ENCODE results near the gene PRAME.
"Not testable (repeated sequence)": the region's sequence is repeated elsewhere in the genome, so short reads cannot be mapped to it uniquely, and the experiment has no call there.

Gene PRAME

DNA sequence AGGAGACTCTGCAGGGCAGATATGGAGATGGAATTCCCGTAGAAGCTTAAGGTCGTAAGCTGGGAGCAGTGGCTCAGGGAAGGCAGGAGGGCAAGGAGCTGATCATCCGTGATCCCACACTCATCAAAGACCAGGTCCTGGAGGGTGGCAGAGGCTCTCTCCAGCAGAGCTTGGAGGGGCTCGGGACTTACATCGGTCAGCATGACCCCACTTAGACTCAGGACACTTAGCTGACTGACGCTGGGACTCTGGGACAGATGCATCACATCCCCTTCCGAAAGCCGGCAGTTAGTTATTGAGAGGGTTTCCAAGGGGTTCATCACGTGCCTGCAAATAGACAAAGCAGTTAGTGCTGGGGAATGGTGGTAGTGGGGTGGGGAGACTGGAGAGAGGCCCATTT, 10.7 kb downstream of the PRAME start:
- no peaks in the 10 kb centered on the region for H3K9me3 Mint-ChIP-seq
- ATAC-seq (no peak), DNase-seq (no peak)
- H3K27ac Mint-ChIP-seq, result no peak overlapping the region
- no peak overlapping the region for H3K4me3 Mint-ChIP-seq
- no peaks in the 10 kb centered on the region for H3K36me3 Mint-ChIP-seq (ENCODE audit: low read depth)
- H3K4me1 Mint-ChIP-seq, result no peaks in the 10 kb centered on the region
- H3K27me3 Mint-ChIP-seq, result no peaks in the 10 kb centered on the region

GRCh38 chr22:22547692-22548300, 11.3 kb downstream of the PRAME start:
- no peak for ATAC-seq
- Mint-ChIP-seq H3K4me1 (no peaks in the 10 kb centered on the region), H3K36me3 (ENCODE audit: low read depth) (no peaks in the 10 kb centered on the region), H3K27ac (no peak overlapping the region), H3K9me3 (no peaks in the 10 kb centered on the region), H3K4me3 (no peak overlapping the region), H3K27me3 (no peaks in the 10 kb centered on the region)
- DNase-seq, result no peak

DNA sequence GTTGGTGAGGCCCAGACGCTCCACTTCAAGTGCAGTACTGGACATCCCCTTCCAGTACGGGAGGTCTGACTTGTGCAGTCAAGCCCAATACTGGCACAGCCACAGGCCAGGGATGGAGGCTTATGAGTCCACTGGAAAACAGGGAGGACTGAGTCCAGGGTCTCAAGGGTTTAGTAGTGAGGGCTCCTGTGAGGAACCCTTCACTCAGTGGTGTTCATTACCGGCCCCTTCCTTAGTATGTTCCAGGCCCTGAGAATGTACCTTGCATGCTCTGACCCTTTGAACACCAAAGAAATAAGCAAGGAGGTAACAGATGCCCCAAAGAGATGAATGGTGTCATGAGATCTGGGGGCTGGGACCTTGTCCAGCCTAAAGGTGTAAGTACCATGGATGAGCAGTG, 11.8 kb downstream of the PRAME start:
- Mint-ChIP-seq H3K4me3 (no peak overlapping the region), H3K27me3 (no peaks in the 10 kb centered on the region), H3K27ac (no peak overlapping the region), H3K36me3 (ENCODE audit: low read depth) (no peaks in the 10 kb centered on the region), H3K4me1 (no peaks in the 10 kb centered on the region), H3K9me3 (no peaks in the 10 kb centered on the region)
- DNase-seq, result no peak
- ATAC-seq, result no peak

DNA sequence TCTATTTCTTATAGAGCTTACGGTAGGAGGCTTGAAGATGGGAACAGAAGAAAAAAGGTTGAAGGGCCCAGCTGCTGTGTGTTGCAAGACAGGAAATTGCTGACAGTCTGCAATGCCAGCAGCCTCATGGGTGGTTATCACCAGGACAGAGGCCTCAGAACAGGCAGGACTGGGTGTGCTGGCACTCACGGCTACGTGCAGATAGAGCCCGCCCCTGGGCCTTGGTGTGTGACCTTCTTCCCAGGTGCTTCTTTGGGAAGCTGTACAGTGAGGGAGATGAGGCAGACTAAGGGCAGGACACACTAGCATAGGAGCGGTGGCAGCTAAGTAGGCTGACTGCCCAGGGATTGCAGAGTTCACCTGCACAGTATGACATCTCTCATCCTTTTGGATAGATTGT, 12.6 kb downstream of the PRAME start:
- H3K4me1 Mint-ChIP-seq, result no peaks in the 10 kb centered on the region
- no peak overlapping the region for H3K4me3 Mint-ChIP-seq
- ATAC-seq (no peak), DNase-seq (no peak)
- no peaks in the 10 kb centered on the region for H3K27me3 Mint-ChIP-seq
- no peaks in the 10 kb centered on the region for H3K36me3 Mint-ChIP-seq (ENCODE audit: low read depth)
- H3K9me3 Mint-ChIP-seq, result no peaks in the 10 kb centered on the region
- no peak overlapping the region for H3K27ac Mint-ChIP-seq

GRCh38 chr22:22545084-22545483, 14.0 kb downstream of the PRAME start:
- Mint-ChIP-seq H3K27me3 (peaks cover 3% of the 10 kb centered on the region), H3K4me1 (no peaks in the 10 kb centered on the region), H3K9me3 (no peaks in the 10 kb centered on the region), H3K4me3 (no peak overlapping the region), H3K36me3 (ENCODE audit: low read depth) (no peaks in the 10 kb centered on the region), H3K27ac (no peak overlapping the region)
- DNase-seq, result no peak
- no peak for ATAC-seq

DNA sequence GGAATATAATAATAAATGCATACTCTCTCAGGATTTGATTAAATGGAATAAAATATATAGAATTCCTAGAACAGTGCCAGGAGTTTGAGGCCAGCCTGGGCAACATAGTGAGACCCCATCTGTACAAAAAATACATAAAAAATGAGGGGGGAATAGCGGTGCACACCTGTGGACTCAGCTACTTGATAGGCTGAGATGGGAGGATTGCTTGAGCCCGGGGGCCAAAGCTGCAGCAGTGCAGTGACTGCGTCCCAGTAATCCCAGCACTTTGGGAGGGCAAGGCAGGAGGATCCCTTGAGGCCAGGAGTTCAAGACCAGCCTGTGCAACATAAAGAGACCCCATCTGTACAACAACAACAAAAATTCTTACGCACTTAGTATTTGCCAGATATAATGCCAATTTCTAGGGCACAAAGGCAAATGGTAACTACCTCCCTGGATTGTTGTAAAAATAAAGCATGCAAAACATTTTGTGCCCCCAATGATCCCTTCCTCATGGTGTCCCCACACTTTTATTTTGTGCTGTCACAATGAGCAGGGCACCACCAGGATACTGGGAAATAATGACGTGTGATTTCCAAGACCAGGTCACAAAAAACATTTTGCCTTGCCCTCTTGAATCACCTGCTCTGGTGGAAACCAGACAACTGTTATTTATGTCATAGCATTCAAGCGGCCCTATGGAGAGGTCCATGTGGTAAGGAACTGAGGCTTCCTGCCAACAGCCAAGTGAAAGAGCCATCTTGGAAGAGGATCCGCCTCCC, 20.7 kb downstream of the PRAME start:
- no peak overlapping the region for H3K27ac Mint-ChIP-seq
- peaks cover 3% of the 10 kb centered on the region for H3K27me3 Mint-ChIP-seq
- no peak overlapping the region for H3K4me3 Mint-ChIP-seq
- no peaks in the 10 kb centered on the region for H3K9me3 Mint-ChIP-seq
- no peak for DNase-seq
- H3K4me1 Mint-ChIP-seq, result no peaks in the 10 kb centered on the region
- no peak for ATAC-seq
- H3K36me3 Mint-ChIP-seq (ENCODE audit: low read depth), result no peaks in the 10 kb centered on the region

DNA sequence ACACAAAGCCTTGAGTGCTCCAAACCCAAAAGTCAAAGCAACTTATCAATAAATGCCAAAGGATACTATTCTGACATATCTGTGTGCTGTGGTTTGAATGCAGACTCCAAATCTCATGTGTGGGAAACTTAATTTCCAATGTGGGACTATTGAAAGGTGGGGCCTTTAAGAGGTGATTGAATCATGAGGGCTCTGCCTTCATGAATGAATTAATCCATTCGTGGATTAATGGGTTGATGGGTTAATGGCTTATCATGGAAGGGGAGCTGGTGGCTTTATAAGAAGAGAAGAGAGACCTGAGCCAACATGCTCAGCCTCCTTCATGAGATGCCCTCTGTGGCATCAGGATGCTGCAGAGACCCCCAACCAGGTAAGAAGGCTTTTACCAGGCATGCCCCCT, 22.1 kb downstream of the PRAME start:
- no peak for DNase-seq

DNA sequence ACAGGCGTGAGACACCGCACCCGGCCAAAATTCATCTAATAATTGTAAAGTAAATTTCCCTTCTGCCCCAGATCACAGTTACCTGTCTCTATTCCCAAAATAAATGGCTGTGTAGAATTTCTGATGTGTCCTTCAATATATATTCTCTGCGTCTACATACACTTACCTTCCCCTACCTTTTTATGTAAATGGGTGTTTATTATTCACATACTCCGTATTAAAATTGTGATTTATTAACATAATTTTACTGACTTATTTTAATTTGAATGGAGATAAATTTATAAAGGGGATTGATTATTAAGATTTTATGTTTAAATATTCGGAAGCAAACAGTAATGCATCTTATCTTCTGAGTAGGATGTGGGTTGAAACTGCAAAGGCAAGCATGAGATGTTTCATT, 22.6 kb downstream of the PRAME start:
- no peaks in the 10 kb centered on the region for H3K36me3 Mint-ChIP-seq (ENCODE audit: low read depth)
- no peak for ATAC-seq
- H3K27me3 Mint-ChIP-seq, result peaks cover 3% of the 10 kb centered on the region
- H3K27ac Mint-ChIP-seq, result no peak overlapping the region
- DNase-seq, result no peak
- H3K9me3 Mint-ChIP-seq, result no peaks in the 10 kb centered on the region
- no peak overlapping the region for H3K4me3 Mint-ChIP-seq
- H3K4me1 Mint-ChIP-seq, result no peaks in the 10 kb centered on the region

More for the DNA sequence above, 22.1 kb downstream of the PRAME start:
- H3K27me3 Mint-ChIP-seq, result peaks cover 3% of the 10 kb centered on the region
- no peak overlapping the region for H3K27ac Mint-ChIP-seq
- no peaks in the 10 kb centered on the region for H3K36me3 Mint-ChIP-seq (ENCODE audit: low read depth)
- no peaks in the 10 kb centered on the region for H3K9me3 Mint-ChIP-seq
- no peak overlapping the region for H3K4me3 Mint-ChIP-seq
- no peak for ATAC-seq
- H3K4me1 Mint-ChIP-seq, result no peaks in the 10 kb centered on the region

- DNase-seq (no peak), ATAC-seq (no peak)
- Mint-ChIP-seq H3K9me3 (no peaks in the 10 kb centered on the region), H3K4me1 (no peaks in the 10 kb centered on the region), H3K36me3 (ENCODE audit: low read depth) (no peaks in the 10 kb centered on the region), H3K27me3 (peaks cover 3% of the 10 kb centered on the region), H3K27ac (no peak overlapping the region), H3K4me3 (no peak overlapping the region)
Observed at GRCh38 chr22:22535662-22536061, 23.4 kb downstream of the PRAME start.

DNA sequence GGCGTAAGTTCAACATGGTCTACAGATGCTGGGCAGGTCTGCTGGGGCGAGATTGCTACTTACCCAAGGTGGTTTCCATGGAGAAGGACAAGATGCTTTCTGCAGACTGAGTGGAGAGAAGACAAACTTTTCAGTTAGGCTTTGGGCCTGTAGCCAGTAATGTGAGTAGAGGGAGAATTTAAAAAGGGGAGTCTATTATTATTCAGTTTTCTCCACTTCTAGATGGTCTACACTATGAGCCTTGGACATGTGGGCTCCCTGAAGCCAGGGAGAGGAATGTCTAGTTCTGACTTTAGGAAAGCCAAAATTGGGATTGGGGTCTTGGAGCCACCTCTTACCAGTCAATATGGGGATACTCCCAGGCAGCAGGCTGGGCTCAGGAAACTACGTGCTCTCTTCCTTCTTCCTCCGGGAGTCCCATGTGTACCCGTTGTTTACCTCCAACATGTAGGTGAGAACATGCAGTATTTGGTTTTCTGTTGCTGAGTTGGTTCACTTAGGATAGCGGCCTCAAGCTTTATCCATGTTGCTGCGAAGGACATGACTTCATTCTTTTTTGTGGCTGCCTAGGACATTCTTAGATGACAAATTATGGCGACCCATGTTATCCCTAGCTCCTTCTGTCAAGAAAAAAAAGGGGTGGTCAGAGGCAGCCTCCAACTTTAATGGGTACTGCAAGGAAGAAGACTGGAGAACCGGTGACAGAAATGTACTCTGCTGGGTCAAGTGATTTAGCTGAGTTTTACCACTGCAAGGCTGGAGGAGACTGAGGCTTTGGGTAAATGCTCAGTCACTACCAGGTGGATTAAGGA, 24.3 kb downstream of the PRAME start:
- no peaks in the 10 kb centered on the region for H3K36me3 Mint-ChIP-seq (ENCODE audit: low read depth)
- no peak overlapping the region for H3K27ac Mint-ChIP-seq
- H3K4me1 Mint-ChIP-seq, result no peaks in the 10 kb centered on the region
- no peak for DNase-seq
- H3K27me3 Mint-ChIP-seq, result no peaks in the 10 kb centered on the region
- H3K9me3 Mint-ChIP-seq, result no peaks in the 10 kb centered on the region
- no peak for ATAC-seq
- no peak overlapping the region for H3K4me3 Mint-ChIP-seq

GRCh38 chr22:22533863-22534262, 25.2 kb downstream of the PRAME start:
- Mint-ChIP-seq H3K4me3 (no peak overlapping the region), H3K4me1 (no peaks in the 10 kb centered on the region), H3K9me3 (no peaks in the 10 kb centered on the region), H3K27ac (no peak overlapping the region), H3K36me3 (ENCODE audit: low read depth) (no peaks in the 10 kb centered on the region), H3K27me3 (no peaks in the 10 kb centered on the region)
- ATAC-seq (no peak), DNase-seq (no peak)

GRCh38 chr22:22533417-22533816, 25.6 kb downstream of the PRAME start:
- Mint-ChIP-seq H3K9me3 (no peaks in the 10 kb centered on the region), H3K36me3 (ENCODE audit: low read depth) (no peaks in the 10 kb centered on the region), H3K27ac (no peak overlapping the region), H3K4me3 (no peak overlapping the region), H3K27me3 (no peaks in the 10 kb centered on the region), H3K4me1 (no peaks in the 10 kb centered on the region)
- no peak for DNase-seq
- ATAC-seq, result no peak

DNA sequence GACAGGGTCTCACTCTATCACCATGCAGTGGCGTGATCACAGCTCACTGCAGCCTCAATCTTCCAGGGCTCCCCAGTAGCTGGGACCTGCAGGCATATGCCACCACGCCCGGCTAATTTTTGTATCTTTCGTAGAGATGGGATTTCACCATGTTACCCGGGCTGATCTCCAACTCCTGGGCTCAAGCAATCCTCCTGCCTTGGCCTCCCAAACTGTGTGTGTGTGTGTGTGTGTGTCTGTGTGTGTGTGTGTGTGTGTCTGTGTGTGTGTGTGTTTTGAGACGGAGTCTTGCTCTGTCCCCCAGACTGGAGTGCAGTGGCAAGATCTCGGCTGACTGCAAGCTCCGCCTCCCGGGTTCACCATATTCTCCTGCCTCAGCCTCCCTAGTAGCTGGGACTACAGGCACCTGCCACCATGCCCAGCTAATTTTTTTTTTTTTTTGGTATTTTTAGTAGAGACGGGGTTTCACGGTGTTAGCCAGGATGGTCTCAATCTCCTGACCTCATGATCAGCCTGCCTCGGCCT, 26.5 kb downstream of the PRAME start:
- ATAC-seq; H3K27me3 Mint-ChIP-seq; H3K4me1 Mint-ChIP-seq; H3K36me3 Mint-ChIP-seq (ENCODE audit: low read depth); H3K4me3 Mint-ChIP-seq; DNase-seq; H3K27ac Mint-ChIP-seq; H3K9me3 Mint-ChIP-seq: not testable (repeated sequence)

- H3K9me3 Mint-ChIP-seq, result no peaks in the 10 kb centered on the region
- no peaks in the 10 kb centered on the region for H3K36me3 Mint-ChIP-seq (ENCODE audit: low read depth)
- H3K4me1 Mint-ChIP-seq, result no peaks in the 10 kb centered on the region
- H3K27me3 Mint-ChIP-seq, result peaks cover 3% of the 10 kb centered on the region
- no peak overlapping the region for H3K27ac Mint-ChIP-seq
- no peak overlapping the region for H3K4me3 Mint-ChIP-seq
- DNase-seq (no peak), ATAC-seq (no peak)
Observed at GRCh38 chr22:22531770-22532546, 27.1 kb downstream of the PRAME start.

All from activated naive CD8-positive, alpha-beta T cell treated with anti-CD3 and anti-CD28 coated beads, Interleukin-2, amount 50 U/mL, for 24 hours (primary cell).